ENCODE measurements around the gene UCN2.

Gene UCN2, protein sequence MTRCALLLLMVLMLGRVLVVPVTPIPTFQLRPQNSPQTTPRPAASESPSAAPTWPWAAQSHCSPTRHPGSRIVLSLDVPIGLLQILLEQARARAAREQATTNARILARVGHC

DNA sequence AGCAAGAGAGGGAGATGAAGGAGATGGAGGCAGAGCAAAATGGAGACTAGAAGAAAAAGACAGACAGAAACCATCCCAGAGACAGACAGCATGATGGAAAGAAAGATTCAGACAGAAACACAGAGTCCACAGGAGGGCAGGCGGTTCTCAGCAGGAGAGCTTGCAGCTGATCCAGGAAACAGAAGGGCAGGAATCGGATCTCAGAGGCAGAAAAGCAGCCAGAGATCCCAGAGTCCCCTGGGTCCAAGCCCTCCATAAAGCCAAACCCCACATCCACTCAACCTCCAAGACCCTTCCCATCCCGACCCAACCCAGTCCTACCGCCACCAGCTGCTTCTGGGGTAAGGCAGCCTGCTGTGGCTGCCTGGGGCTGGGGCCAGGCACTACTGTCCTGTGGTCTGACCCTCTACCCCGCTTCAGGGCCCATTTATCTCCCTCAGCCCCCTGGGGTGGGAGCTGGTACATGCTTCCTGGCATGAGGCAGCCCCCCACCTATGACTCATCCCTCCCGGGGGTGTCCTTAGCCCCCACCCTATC is at the start of gene UCN2:
TSS of gene UCN2 (minus strand) at position 400 of the 537 bp plus-strand sequence. CDS start 657 bp downstream, outside the sequence.
- no peak for DNase-seq

DNA sequence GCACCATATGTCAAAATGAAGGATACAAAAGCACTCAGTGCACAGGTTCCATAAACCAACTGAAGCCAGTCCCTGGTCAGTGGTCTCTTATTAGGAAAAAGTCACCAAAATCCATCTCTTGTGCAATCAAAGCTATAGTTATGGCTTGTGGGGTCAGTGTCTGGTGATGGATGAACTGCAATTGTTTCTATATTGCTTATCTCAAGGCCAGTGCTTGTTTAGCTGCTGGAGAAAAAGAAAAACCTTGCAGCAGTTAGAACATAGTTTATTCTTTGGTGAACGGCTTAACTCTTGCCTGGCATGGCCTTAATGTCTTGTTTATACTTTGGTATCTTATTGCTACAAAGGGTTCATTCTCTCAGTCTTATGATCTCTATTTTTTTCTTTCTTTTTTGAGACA is 48.7 kb upstream of the UCN2 start:
- no peak for DNase-seq

DNA sequence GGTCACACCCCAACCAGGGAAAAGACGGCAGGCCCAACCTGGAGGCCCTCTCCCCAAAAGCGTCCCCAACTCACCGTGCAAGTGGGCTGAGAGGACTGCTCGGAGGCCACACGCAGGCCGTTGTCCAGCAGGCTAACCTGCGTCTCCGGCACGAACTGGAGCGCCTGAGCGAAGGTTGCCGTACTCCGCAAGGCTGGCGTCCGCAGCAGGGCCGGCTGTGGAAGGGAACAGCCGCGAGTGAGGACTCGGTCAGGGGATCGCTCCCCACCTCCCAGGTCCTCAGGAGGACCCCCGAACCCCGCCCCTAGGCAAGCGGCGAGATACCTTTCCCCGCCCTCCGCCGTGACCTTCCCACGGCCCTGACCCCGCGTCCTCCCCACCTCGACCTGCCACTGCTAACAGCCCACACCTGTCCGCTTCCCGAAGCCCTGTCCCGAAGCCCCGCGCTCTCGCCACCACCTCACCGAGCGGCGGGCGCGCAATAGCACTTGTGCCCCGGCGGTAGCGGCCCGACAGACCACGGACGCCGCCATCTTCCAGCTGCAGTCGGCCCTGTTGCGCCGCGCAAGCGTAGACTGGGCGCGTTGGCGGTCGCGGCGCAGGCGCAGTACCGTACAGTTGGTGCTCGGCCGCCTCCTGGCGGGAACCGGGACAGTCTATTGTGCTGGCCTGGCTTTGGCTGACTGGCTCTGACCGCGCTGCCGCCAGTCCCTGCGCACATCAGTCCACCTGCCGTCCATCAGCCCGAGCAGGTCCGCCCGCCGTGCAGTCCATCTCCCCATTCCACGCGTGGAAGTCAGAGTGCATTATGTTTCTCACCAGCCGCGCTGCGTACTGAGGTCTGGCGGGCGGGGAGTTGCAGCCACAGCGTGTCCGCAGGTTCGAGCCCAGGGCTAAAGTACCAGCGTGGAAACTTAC is 45.8 kb upstream of the UCN2 start, which contains the start of gene UQCRC1:
TSS of gene UQCRC1 (minus strand) at position 559 of the 918 bp plus-strand sequence. CDS start at position 533, 26 bp downstream.
- DNase-seq: peak; percentile 65

DNA sequence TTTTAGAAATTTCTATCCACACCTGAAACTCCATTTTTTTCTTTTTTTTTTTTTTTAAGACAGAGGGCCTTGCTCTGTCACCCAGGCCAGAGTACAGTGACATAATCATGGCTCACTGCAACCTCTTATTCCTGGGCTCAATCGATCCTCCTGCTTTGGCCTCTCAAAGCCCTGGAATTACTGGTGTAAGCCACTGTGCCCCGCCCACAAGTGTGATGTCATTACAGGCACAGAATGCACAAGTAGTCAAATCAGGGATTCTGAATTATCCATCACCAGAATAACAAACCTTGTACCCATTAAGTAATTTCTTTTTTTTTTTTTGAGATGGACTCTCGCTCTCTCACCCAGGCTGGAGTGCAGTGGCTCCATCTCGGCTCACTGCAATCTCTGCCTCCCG is 43.9 kb upstream of the UCN2 start:
- no peak for DNase-seq

DNA sequence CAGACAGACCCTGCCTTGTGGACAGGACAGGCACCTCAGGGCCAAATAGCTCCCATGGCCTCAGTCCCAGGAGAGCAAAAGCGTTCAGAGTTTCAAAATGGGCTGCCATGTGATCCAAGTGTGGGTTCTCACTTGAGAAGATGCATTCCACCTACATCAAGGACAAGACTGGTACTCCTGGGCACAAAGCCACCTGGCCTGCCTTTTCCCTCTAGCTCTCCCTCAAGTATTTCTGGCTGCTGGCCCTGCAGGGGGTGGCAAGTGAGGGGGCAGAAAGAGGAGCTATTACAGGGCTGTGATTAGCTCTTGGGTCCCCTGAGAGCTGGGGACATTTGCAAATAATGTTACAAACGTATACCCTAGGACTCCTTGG is 38.0 kb upstream of the UCN2 start:
- no peak for DNase-seq

DNA sequence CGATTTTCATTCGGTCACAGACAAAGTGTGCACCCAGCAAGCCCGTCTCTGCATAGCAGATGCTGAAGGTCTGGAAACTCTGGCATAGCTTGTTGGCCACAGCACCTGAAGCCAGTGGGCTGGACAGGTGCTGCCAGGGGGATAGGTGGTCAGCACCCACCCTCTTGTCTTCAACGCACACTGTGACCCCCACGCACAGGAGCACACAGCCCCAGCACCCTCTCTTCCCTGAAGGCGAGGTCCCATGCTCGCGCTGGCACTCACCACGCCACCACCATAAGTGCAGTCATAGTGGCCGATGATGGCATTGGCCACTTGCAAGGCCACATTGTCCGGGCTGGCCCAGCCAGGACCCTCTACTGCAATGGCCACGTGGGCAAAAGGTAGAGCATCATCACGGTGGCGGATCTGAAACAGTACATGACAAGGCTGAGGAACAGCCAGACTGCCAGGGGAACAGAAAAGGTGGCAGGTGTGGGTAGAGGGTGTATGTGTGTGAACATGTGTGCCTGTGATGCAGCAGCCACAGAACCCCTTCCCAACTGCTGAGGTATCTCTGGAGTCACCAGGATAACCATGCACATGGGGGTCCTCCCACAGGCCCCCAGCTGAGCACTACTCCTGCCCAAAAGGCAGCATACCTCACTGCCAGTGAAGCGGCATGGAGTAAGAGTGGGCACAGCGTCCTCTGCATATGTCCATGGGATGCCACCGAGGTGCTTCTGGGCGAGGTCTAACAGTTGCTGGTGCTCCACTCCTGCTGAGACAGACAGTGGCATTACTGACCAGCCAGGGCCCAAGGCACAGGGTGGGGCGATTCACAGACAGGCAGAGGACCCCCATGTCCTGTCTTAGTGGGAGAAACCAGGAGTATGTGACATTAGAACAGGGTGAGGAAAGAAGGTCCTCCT is 37.4 kb upstream of the UCN2 start:
- DNase-seq: no peak

DNA sequence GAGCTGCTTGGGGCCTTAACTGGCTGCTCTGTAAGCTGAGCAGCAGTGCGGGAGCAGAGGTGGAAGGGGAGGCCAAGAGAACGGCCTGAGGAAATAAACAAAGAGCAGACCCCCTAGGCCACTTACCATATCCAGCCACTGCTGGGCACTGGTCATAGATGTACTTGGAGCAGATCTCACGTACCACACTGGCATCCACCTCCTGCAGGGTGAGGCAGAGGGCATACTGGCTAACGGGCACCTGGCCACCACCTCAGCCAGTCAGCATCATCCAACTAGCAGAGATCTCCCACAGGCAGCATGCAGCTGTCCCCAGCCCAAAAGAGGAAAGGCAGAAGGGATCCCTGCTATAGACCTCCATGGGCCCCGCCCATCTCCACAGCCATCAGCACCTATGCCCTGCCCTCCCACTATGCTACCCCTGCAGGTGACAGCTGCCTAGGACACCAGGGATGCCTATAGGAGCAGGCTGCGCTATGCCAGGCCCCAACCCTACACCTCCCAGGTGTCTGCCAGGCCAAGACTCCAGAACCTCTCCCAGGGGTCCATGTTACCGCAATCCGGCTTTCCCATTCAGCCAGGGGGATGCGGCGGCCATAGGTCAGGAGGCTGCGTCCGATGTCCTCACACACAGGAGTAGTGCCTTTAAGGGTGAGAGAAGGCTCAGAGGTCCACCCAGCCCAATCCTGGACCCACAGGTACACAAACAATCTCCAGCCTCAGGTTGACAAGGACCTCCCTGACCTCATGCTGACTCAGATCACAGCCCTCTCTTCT is 36.1 kb upstream of the UCN2 start:
- no peak for DNase-seq

DNA sequence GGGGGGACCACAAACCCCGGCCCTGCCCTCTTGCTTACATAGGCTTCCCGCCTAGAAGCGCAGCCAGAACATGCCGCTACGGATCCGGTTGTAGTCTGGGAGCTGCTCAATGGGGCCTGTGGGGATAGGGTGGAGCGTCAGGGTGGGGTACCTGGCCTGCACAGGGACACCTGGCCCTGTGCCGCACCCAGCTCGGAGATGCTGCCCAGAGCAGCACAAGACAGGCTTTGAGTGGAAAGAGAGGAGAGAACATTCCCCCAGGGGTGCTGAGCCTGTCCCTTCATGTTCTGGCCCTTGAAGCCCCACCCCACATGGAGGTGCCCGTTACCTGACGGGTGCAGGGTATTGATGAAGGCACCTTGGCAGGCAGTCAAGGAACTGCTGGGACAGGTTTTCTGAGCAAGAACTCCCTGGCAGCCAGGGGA is 35.5 kb upstream of the UCN2 start:
- no peak for DNase-seq

DNA sequence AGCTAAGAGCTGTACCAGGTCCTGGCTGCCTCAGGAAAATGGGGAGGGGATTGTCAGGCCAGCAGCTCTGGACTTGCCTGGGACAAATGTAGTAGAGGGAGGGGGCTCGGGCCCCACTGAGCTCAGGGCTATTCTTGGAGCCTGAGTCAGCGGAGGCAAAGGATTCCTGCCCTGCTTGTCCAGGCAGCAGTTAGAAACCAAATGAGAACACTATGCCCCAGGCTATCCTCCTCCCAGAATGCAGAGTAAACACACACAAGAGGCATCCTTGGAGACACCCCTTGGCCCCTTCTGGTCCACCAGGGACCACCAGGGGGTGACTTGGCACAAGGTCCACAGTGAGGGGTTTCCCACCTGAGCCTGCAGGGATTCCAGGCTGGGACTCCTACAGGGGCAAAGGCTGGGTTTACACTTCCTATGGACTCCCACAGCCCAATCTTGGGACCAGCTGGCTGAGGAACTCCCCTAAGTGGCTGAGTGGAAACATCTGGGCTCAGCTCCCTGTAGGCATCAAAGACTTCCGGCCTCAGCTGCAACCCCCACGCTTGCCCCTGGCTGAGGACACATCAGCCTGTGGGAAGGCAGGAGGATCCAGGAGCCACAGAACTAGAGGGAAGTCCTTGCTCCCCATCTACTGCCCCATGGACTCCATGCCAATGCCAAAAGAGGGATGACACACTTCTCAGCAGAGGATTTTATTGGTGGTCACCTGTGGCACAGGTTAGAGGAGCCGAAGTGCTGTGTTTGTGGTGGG is 34.9 kb upstream of the UCN2 start:
- DNase-seq: no peak

DNA sequence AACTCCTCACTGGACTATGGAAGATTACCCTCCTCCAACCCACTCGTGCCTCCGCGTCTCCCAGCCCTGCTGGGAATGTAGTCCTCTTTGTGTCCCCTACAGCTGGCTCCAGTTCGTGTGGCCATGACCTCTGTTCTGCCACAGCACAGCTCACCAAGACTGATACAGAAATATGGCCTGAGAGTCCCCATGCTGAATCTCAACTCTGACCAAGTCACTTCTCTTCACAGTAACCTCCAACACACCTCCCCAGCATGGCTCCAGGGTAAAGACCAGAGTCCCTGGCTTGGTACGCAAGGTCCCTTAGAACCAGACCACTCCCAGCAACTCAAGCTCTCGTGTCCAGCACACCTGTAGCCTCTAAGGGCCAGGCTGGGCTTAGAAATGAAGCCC is 33.8 kb upstream of the UCN2 start:
- DNase-seq: no peak

DNA sequence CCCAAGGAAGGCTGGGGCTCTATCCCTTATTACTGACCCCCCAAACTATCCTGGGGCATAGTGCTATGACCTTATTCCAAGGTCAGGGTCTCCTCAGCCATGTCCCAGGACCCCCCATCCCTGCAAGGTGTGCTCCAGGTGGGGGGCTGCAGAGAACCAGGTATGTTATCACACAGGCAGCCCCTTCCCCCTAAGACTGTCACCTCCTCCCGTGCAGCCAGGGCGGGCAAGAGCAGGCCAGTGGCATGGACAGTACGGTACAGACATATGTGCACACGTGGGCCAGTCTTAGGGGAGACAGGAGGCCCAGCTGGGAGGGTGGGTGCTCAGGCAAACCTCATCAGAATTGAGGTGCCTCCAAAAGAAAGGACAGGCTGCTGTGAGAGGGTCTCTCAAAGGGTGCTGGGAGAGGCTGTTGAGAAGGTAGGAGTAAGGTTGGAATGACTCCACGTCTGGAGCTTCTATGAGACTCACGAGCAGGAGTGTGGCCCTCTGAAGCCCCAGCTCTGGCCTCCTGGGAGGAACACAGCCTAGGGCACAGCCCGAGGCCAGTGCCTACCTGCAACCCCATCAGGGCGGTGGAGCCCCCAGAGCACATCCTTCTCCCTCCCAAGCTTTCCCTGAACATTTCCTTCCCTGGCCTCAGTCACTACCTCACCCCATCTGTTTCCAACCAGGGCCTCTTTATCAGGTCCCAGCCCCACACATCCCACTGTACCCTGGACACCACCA is 33.3 kb upstream of the UCN2 start:
- DNase-seq: no peak

DNA sequence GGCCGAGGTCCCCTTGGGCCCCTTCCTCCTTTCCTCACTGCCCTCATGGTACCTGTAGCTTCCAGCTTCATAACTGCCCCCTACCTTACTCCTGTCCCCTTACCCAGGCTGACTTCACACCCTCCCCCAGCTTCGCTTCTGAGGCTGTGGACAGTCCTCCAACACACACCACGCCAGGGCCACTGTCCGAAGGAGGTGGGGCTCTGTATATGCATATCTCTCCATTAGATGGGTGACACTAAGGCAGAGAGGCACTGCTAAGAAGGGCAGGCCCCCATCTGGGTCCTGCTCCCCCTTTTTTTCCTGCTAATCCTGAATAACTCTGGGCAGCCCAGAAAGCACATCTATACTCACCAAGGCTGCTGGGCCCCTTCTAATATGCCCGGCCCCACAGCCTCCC is 32.6 kb upstream of the UCN2 start:
- DNase-seq: no peak

DNA sequence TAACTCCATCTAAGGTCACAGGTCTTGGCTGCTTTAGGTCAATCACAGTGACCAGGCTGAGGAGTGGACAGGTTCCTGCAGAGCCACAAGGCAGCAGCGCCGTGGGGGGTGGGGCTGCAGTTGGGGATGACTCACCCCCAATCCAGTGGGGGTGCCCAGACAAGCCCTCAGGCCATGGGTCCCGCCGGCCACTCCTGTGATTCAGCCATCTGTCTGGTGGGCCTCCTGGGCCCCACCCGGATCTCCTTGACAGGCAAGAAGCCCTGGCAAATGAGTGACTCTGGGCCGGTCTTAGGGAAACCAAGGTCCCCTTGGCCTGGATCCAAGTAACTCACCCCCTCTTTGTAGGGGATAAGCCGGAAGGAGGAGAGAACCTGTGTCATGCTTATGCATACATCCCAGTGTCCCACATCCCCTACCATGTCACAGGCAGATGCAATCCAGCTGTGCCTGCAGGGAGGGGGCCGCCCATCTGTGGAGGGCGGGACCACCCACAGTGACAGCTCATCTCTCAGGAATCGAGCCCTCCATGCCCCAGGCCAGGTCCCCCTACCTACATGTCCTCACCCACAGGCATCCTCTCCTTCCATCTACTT is 32.0 kb upstream of the UCN2 start:
- DNase-seq: no peak

DNA sequence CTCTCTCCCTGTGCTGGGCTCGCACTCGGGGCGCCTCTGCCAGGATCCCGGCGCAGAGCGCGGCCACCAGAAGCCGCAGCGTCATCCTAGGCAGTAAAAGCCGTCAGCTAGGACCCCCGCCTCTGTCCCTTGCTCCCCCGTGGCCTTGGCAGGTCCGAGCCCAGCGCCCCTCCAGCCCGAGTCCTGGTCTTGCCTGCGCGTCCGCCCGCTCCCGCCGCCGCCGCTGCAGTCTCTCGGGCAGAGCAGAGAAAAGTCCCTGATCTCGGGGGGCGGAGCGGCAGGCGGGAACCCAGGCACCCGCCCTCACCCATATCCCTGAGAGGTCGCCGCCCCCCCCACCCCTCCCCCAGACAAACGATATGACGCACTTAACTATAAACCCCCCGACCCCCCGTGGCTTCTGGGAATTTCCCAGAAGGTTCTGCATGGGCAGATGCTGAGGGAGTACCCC is 31.5 kb upstream of the UCN2 start, which contains the start of gene COL7A1:
TSS of gene COL7A1 (minus strand) at position 255 of the 451 bp plus-strand sequence. CDS start at position 85, 170 bp downstream.
- DNase-seq: no peak

DNA sequence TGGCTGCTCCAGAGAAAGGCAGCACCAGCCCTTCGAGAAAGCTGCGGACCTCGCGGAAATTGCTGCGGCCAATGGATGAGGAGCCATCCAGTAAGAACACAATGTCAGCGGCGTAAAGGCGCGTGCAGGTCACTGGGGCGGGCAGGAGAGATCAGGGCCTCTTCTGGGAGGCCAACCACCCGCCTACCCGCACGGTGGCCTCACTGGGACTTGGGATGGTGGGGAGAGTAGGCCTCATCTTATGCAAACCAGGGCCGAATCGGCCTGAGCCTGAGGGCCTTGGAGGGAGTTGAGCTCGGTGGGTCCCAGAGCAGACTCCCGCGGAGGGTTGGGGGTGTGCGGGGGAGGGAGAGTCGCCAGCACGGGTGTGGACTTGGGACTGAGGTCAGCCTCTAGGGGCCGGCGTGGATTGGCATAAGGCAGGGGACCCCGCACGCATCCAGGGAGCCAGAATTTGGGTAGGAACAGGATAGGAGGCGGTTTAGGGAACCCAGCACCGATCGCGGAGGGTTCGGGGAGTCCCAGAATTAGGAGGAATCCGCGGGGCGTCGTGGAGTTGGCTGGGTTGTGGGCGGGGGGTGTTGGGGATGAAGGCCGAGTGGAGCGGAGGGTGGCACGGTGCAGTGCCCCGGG is 31.0 kb upstream of the UCN2 start:
- no peak for DNase-seq

DNA sequence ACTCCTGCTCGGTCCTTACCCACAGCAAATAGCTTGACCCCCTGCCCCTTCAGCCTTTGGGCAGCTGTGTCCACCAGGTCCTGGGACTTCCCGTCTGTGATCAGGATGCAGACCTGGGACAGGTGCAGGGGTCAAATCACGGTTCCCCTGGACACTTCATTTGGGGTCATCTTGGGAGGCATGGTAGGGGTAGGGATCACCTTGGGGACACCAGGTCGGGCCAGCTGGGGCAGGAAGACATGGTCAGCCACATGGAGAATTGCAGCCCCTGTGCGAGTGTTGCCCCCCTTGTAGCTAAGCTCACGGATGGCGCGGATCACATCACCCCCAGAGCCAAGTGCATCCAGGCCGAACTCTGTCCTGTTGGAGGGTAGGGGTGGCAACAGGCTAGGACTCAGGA is 29.8 kb upstream of the UCN2 start:
- DNase-seq: no peak

DNA sequence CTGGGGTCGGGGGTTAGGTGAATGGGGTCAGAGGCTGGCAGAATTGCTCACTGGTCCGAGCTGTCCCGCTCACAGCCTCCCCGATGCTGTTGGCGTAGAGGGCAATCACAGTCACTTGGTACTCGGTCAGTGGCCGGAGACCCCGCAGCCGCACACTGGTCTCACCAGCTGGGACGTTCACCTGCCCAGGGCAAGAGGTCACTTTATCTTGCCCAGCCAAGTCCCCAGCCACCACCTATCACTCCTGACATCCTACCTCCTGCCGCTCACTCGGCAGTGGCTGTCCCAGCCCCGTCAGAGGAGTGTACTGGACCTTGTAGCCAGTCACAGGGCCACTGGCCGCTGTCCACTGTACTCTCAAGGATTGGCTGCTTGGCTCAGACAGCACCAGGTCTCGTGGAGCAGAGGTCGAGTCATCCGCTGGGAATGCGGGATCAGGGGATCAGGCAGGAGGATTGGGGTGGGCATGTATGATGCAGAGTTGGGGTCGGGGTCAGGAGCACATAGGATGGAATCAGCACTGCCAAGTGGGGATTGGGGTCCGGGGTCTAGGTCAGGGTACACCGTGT is 29.0 kb upstream of the UCN2 start:
- DNase-seq: no peak

DNA sequence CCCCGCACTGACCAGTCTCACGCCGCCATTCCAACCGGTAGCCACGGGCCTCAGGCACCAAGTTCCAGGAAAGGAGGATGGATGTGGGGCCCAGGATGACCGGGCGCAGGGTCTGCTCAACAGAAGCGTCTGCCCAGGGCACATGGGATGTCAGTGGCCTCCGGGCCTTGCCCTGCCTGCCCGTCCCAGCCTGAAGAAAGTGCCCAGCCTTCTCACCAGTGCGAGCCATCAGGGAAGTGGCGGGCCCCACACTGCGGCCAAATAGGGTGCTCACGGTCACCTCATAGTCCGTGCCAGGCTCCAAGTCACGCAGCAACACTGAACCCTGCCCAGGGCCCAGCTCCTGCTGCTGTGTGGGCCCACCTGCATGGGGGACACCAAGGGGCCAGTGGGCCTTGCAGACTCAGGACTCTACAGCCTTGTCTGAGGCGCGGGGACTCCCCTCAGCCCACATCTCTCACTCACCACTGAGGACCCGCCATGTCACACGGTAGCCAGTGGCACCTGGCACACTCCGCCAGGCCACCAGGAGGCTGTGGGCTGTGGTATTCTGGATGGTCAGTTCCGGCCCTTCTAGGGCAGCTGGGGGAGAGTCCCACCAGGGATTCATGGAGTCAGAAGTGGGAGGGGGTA is 28.4 kb upstream of the UCN2 start:
- DNase-seq: no peak

DNA sequence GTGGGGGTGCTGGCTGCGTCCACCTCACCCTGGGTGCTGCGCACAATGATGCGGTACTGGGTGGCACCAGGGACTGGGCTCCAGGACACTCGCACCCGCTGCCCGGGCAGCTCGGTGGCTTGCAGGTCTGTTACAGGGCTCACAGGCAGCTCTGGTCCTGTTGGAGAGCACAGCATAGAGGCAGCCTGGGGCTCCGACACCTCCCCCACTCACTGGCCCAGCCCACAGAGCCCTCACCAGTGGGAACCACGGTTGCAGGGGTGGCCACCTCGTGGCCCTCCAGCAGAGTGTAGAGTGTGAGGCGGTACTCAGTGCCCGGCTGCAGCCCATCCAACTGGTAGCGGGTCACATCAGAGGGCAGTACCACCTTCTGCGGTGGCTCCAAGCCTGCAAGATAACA is 27.9 kb upstream of the UCN2 start:
- no peak for DNase-seq
